Osteoblast (primary cell): ENCODE measurements around the gene EHBP1. TPM values are rescaled to one million over a fixed set of nuclear protein-coding genes. Genes with fewer than 3 reads are reported as not detected.
"Not testable (repeated sequence)": the region's sequence is repeated elsewhere in the genome, so short reads cannot be mapped to it uniquely, and the experiment has no call there.

Experiments used
- DNase-seq: peaks from one replicate; pipeline ENCODE4 v3.0.0; 2011; ENCODE audit warnings: low spot score, mixed read lengths; ENCODE audit not compliant: insufficient read length; ENCODE audit errors: missing footprints
- H2AFZ ChIP-seq: 2 replicates; pipeline ENCODE4 v1.6.0; 2011; ENCODE audit warnings: mild to moderate bottlenecking, low read length
- H3K27ac ChIP-seq: 2 replicates; pipeline ENCODE4 v1.5.1; 2011; ENCODE audit warnings: mild to moderate bottlenecking, low read depth, low read length, moderate library complexity
- H3K27me3 ChIP-seq: 2 replicates; pipeline ENCODE4 v1.6.0; 2012; ENCODE audit warnings: mild to moderate bottlenecking, control low read depth, inconsistent platforms, low read length, moderate library complexity; ENCODE audit not compliant: insufficient read depth
- H3K36me3 ChIP-seq: 2 replicates; pipeline ENCODE4 v1.5.1; 2011; ENCODE audit warnings: mild to moderate bottlenecking, low read length, control low read depth, moderate library complexity; ENCODE audit not compliant: insufficient read depth
- H3K4me1 ChIP-seq: 2 replicates; pipeline ENCODE4 v1.5.1; 2011; ENCODE audit warnings: mild to moderate bottlenecking, low read length, control low read depth, moderate library complexity; ENCODE audit not compliant: insufficient read depth
- H3K4me2 ChIP-seq: 2 replicates; pipeline ENCODE4 v1.6.0; 2011; ENCODE audit warnings: mild to moderate bottlenecking, low read length; ENCODE audit not compliant: insufficient read depth
- H3K4me3 ChIP-seq: fragments of 200-600 bp; sonication (generic); 3 replicates; pipeline ENCODE4 v1.5.1; 2012; ENCODE audit warnings: mild to moderate bottlenecking, low read length, inconsistent platforms; ENCODE audit not compliant: insufficient read depth
- H3K79me2 ChIP-seq: 2 replicates; pipeline ENCODE4 v1.6.0; 2012; ENCODE audit warnings: mild to moderate bottlenecking, low read length, control low read depth, inconsistent platforms; ENCODE audit not compliant: insufficient read depth
- H3K9me3 ChIP-seq: 2 replicates; pipeline ENCODE4 v1.5.1; 2011; ENCODE audit warnings: low read depth, low read length, control low read depth
- H4K20me1 ChIP-seq: 2 replicates; pipeline ENCODE4 v1.6.0; 2012; ENCODE audit warnings: mild to moderate bottlenecking, low read length, control low read depth; ENCODE audit not compliant: insufficient read depth
- total RNA-seq: library from RNA; depleted of rRNA; stranded (reverse); fragments of >200 nt; gene quantifications from 2 replicates; pipeline ENCODE4 v1.2.3, GENCODE V29; 2012
- TF ChIP-seq, protein P1 (sequence below): IDR thresholded peaks from 2 replicates; pipeline ENCODE4 v1.5.1; 2011; ENCODE audit warnings: mild to moderate bottlenecking, low read depth, low read length, moderate library complexity; ENCODE audit errors: extremely low read depth

EHBP1 gene
- total RNA-seq, 1 donor: 96.3 TPM

DNA sequence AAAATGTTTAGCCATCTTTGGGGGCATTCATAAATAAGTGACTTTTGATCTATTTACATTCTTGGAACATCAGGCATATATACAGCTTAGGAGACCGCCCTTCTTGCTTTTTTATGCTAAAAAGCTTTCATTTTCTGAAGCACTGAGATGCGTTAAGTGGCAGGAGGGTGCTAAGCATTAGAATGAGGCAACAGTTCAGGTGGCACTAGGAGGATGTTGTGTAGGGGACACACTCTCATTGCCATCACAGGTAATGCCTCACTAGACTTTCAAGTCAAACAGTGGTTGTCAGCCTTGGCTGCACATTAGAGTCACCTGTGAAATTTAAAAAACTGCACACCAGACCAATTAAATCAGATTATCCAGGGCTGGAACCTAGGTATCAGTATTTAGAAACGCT lies 39.1 kb downstream of the EHBP1 start:
- Histone ChIP-seq H3K4me3 (no peak overlapping the region), H3K79me2 (peaks cover 77% of the 10 kb centered on the region), H3K9me3 (no peaks in the 10 kb centered on the region), H3K4me2 (no peak overlapping the region), H3K4me1 (peaks cover 21% of the 10 kb centered on the region), H3K27me3 (no peaks in the 10 kb centered on the region), H3K36me3 (no peaks in the 10 kb centered on the region), H4K20me1 (peaks cover 24% of the 10 kb centered on the region), H2AFZ (no peak overlapping the region), H3K27ac (no peak overlapping the region)
- TF ChIP-seq, protein P1, sequence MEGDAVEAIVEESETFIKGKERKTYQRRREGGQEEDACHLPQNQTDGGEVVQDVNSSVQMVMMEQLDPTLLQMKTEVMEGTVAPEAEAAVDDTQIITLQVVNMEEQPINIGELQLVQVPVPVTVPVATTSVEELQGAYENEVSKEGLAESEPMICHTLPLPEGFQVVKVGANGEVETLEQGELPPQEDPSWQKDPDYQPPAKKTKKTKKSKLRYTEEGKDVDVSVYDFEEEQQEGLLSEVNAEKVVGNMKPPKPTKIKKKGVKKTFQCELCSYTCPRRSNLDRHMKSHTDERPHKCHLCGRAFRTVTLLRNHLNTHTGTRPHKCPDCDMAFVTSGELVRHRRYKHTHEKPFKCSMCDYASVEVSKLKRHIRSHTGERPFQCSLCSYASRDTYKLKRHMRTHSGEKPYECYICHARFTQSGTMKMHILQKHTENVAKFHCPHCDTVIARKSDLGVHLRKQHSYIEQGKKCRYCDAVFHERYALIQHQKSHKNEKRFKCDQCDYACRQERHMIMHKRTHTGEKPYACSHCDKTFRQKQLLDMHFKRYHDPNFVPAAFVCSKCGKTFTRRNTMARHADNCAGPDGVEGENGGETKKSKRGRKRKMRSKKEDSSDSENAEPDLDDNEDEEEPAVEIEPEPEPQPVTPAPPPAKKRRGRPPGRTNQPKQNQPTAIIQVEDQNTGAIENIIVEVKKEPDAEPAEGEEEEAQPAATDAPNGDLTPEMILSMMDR: no peak
- DNase-seq: no peak

DNA sequence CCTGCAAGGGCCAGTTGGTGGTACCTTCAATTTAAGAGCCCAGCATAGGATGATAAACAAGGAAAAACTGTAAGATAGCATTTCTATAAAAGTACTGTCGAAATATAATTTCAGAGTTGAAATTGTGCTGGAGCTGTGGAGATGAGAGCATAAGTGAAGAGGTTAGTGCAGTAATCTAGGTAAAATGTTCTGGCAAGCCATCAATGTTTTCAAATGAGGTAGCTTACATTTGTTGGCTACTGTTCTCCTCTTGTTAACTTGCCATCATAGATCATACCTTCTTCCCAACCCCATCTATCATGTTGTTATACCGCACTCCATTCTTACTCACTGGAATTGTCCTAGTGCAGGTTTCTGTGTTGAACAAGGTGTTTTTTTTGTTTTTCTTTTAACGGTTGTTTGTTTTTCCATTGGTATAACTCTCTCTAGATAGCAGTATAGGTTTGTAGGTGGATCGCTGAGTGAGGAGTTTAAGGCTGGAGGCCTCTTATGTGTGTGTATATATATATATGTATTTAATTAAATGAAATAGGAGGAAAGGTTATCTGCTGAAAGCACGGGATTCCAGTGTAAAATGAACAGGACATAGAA lies 40.5 kb downstream of the EHBP1 start:
- no peak overlapping the region for H3K4me2 ChIP-seq
- H3K9me3 ChIP-seq: no peaks in the 10 kb centered on the region
- H4K20me1 ChIP-seq: peaks cover 22% of the 10 kb centered on the region
- H3K27me3 ChIP-seq: no peaks in the 10 kb centered on the region
- H3K4me1 ChIP-seq: peaks cover 17% of the 10 kb centered on the region
- DNase-seq: no peak
- no peaks in the 10 kb centered on the region for H3K36me3 ChIP-seq
- peaks cover 65% of the 10 kb centered on the region for H3K79me2 ChIP-seq
- no peak overlapping the region for H3K27ac ChIP-seq
- H2AFZ ChIP-seq: no peak overlapping the region
- TF ChIP-seq, protein P1: no peak
- H3K4me3 ChIP-seq: no peak overlapping the region

DNA sequence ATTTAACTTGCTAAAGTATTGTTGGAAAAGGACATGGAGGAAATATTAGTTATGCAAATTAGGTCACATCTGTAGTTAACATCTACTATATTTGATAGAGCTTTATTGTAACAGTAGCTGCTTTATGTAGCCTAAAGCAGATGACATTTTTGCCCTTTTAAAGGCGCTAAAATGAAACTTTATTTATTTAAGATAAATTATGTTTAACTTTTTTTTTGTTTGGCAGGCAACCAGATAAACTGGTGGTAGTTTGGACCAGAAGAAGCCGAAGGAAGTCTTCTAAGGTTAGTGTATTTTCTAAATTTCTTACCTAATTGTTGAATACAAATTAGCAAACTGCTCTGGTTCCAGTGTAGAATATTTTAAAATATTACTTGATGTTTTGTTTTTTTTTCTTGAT lies 41.7 kb downstream of the EHBP1 start:
- no peak for DNase-seq
- no peaks in the 10 kb centered on the region for H3K27me3 ChIP-seq
- TF ChIP-seq, protein P1: no peak
- no peak overlapping the region for H3K4me2 ChIP-seq
- peaks cover 16% of the 10 kb centered on the region for H4K20me1 ChIP-seq
- peaks cover 56% of the 10 kb centered on the region for H3K79me2 ChIP-seq
- H3K4me1 ChIP-seq: peaks cover 5% of the 10 kb centered on the region
- no peaks in the 10 kb centered on the region for H3K36me3 ChIP-seq
- H3K4me3 ChIP-seq: no peak overlapping the region
- no peak overlapping the region for H3K27ac ChIP-seq
- H3K9me3 ChIP-seq: no peaks in the 10 kb centered on the region
- no peak overlapping the region for H2AFZ ChIP-seq

DNA sequence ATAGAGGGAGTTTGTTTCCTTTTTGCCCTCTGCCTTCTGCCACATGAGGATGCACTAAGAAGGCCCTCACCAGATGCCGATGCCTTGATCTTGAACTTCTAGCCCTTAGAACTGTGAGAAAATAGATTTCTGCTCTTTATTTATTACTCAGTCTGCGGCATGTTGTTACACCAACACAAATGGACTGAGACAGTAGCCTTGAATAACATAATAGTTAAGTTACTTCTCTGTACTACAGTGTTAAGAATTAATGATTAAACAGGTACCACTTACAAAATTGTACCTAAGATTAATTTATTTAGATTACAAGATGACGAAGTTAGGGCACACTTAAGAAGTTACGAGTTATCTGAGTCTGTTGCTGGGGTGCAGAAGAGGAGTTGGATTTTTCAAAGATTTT lies 42.4 kb downstream of the EHBP1 start:
- Histone ChIP-seq H3K36me3 (no peaks in the 10 kb centered on the region), H3K27me3 (no peaks in the 10 kb centered on the region), H3K4me2 (no peak overlapping the region), H3K27ac (no peak overlapping the region), H2AFZ (no peak overlapping the region), H3K9me3 (no peaks in the 10 kb centered on the region), H3K4me1 (no peaks in the 10 kb centered on the region), H3K79me2 (peaks cover 51% of the 10 kb centered on the region), H4K20me1 (peaks cover 16% of the 10 kb centered on the region), H3K4me3 (no peak overlapping the region)
- TF ChIP-seq, protein P1: no peak
- no peak for DNase-seq

DNA sequence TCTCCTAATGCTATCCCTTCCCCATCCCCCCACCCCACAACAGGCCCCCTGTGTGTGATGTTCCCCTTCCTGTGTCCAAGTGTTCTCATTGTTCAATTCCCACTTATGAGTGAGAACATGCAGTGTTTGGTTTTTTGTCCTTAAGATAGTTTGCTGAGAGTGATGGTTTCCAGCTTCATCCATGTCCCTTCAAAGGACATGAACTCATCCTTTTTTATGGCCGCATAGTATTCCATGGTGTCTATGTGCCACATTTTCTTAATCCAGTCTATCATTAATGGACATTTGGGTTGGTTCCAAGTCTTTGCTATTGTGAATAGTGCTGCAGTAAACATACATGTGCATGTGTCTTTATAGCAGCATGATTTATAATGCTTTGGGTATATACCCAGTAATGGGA lies 43.6 kb downstream of the EHBP1 start:
- not testable (repeated sequence) for DNase-seq, H3K4me3 ChIP-seq, H3K27ac ChIP-seq, H3K36me3 ChIP-seq, H3K27me3 ChIP-seq, H3K9me3 ChIP-seq, H4K20me1 ChIP-seq, H2AFZ ChIP-seq, H3K4me2 ChIP-seq, H3K4me1 ChIP-seq
- H3K79me2 ChIP-seq: peaks cover 44% of the 10 kb centered on the region
